ENCODE results near the gene COL4A6.

COL4A6 gene

GRCh38 chrX:108456971-108457477 is 18.8 kb upstream of the COL4A6 start:
- Histone ChIP-seq H3K27ac (ENCODE audit: low read depth, low read length, poor library complexity, severe bottlenecking) (no peak overlapping the region), H3K27me3 (ENCODE audit: insufficient read depth, low read length) (no peaks in the 10 kb centered on the region), H3F3A (ENCODE audit: insufficient read depth, low read length) (no peaks in the 10 kb centered on the region), H3K36me3 (ENCODE audit: insufficient read depth, low read length) (no peaks in the 10 kb centered on the region), H3K4me3 (ENCODE audit: low read depth, low read length, poor library complexity, severe bottlenecking) (no peak overlapping the region), H3K79me2 (ENCODE audit: insufficient read depth, low read length) (no peaks in the 10 kb centered on the region), H3K4me2 (ENCODE audit: low read length) (no peak overlapping the region), H3K9me3 (ENCODE audit: low read length) (no peaks in the 10 kb centered on the region), H4K20me1 (ENCODE audit: insufficient read depth, low read length) (no peaks in the 10 kb centered on the region), H3K9me2 (ENCODE audit: low read depth, low read length) (no peaks in the 10 kb centered on the region), H3K9ac (ENCODE audit: low read length) (no peak overlapping the region), H2AFZ (ENCODE audit: low read length) (no peak overlapping the region), H3K4me1 (ENCODE audit: insufficient read depth, low read length, severe bottlenecking) (no peaks in the 10 kb centered on the region)
- TF ChIP-seq EZH2 (IDR thresholded peaks at IDR 0.05; ENCODE audit: borderline replicate concordance, low read length): no peak

GRCh38 chrX:108453841-108454240 is 15.6 kb upstream of the COL4A6 start:
- Histone ChIP-seq H3K4me3 (ENCODE audit: low read depth, low read length, poor library complexity, severe bottlenecking) (no peak overlapping the region), H3K9ac (ENCODE audit: low read length) (no peak overlapping the region), H3K79me2 (ENCODE audit: insufficient read depth, low read length) (no peaks in the 10 kb centered on the region), H3F3A (ENCODE audit: insufficient read depth, low read length) (no peaks in the 10 kb centered on the region), H3K4me1 (ENCODE audit: insufficient read depth, low read length, severe bottlenecking) (no peaks in the 10 kb centered on the region), H3K4me2 (ENCODE audit: low read length) (no peak overlapping the region), H4K20me1 (ENCODE audit: insufficient read depth, low read length) (no peaks in the 10 kb centered on the region), H3K36me3 (ENCODE audit: insufficient read depth, low read length) (no peaks in the 10 kb centered on the region), H2AFZ (ENCODE audit: low read length) (no peak overlapping the region), H3K9me2 (ENCODE audit: low read depth, low read length) (no peaks in the 10 kb centered on the region), H3K9me3 (ENCODE audit: low read length) (no peaks in the 10 kb centered on the region), H3K27ac (ENCODE audit: low read depth, low read length, poor library complexity, severe bottlenecking) (no peak overlapping the region), H3K27me3 (ENCODE audit: insufficient read depth, low read length) (no peaks in the 10 kb centered on the region)
- TF ChIP-seq CTCF (IDR thresholded peaks at IDR 0.05; ENCODE audit: low read length): no peak
- no peak for TF ChIP-seq EZH2 (IDR thresholded peaks at IDR 0.05; ENCODE audit: borderline replicate concordance, low read length)

- Histone ChIP-seq H4K20me1 (ENCODE audit: insufficient read depth, low read length) (no peaks in the 10 kb centered on the region), H3K9me2 (ENCODE audit: low read depth, low read length) (no peaks in the 10 kb centered on the region), H3K79me2 (ENCODE audit: insufficient read depth, low read length) (no peaks in the 10 kb centered on the region), H3K9ac (ENCODE audit: low read length) (no peak overlapping the region), H3K4me1 (ENCODE audit: insufficient read depth, low read length, severe bottlenecking) (no peaks in the 10 kb centered on the region), H3F3A (ENCODE audit: insufficient read depth, low read length) (no peaks in the 10 kb centered on the region), H3K27ac (ENCODE audit: low read depth, low read length, poor library complexity, severe bottlenecking) (no peak overlapping the region), H3K27me3 (ENCODE audit: insufficient read depth, low read length) (no peaks in the 10 kb centered on the region), H3K4me2 (ENCODE audit: low read length) (no peak overlapping the region), H3K9me3 (ENCODE audit: low read length) (no peaks in the 10 kb centered on the region), H3K36me3 (ENCODE audit: insufficient read depth, low read length) (no peaks in the 10 kb centered on the region), H3K4me3 (ENCODE audit: low read depth, low read length, poor library complexity, severe bottlenecking) (no peak overlapping the region), H2AFZ (ENCODE audit: low read length) (no peak overlapping the region)
- TF ChIP-seq EZH2 (IDR thresholded peaks at IDR 0.05; ENCODE audit: borderline replicate concordance, low read length): no peak
- TF ChIP-seq CTCF (IDR thresholded peaks at IDR 0.05; ENCODE audit: low read length): no peak
These were observed 9.1 kb upstream of the COL4A6 start for GRCh38 chrX:108447303-108447702.

- no peak overlapping the region for H3K27ac ChIP-seq (ENCODE audit: low read depth, low read length, poor library complexity, severe bottlenecking)
- no peaks in the 10 kb centered on the region for H4K20me1 ChIP-seq (ENCODE audit: insufficient read depth, low read length)
- H3K36me3 ChIP-seq (ENCODE audit: insufficient read depth, low read length): no peaks in the 10 kb centered on the region
- no peaks in the 10 kb centered on the region for H3K4me1 ChIP-seq (ENCODE audit: insufficient read depth, low read length, severe bottlenecking)
- H3K9me3 ChIP-seq (ENCODE audit: low read length): no peaks in the 10 kb centered on the region
- no peaks in the 10 kb centered on the region for H3F3A ChIP-seq (ENCODE audit: insufficient read depth, low read length)
- H3K27me3 ChIP-seq (ENCODE audit: insufficient read depth, low read length): no peaks in the 10 kb centered on the region
- H3K4me2 ChIP-seq (ENCODE audit: low read length): no peak overlapping the region
- TF ChIP-seq EZH2 (IDR thresholded peaks at IDR 0.05; ENCODE audit: borderline replicate concordance, low read length) (no peak), CTCF (IDR thresholded peaks at IDR 0.05; ENCODE audit: low read length) (no peak)
- no peak overlapping the region for H3K4me3 ChIP-seq (ENCODE audit: low read depth, low read length, poor library complexity, severe bottlenecking)
- no peaks in the 10 kb centered on the region for H3K9me2 ChIP-seq (ENCODE audit: low read depth, low read length)
- H3K9ac ChIP-seq (ENCODE audit: low read length): no peak overlapping the region
- no peaks in the 10 kb centered on the region for H3K79me2 ChIP-seq (ENCODE audit: insufficient read depth, low read length)
- H2AFZ ChIP-seq (ENCODE audit: low read length): no peak overlapping the region
These were observed 4.8 kb upstream of the COL4A6 start for GRCh38 chrX:108442901-108443464.

Data from OCI-LY1 (cell line).